HepG2 (cell line): ENCODE measurements around the gene CD276. TPM values are rescaled to one million over a fixed set of nuclear protein-coding genes. Genes with fewer than 3 reads are reported as not detected.

ENCODE experiments used
- ATAC-seq: fragments of 200-7000 bp; cut with Tn5 transposase; 3 replicates; pipeline ENCODE4 v1.9.1; 2020; ENCODE audit warnings: mild to moderate bottlenecking, moderate library complexity
- BruUV-seq: library from RNA; stranded (reverse); fragments of 400-500 nt; replicated peaks from 2 replicates; lab custom pipeline; 2021; lab: Mats Ljungman, UMichigan
- CTCF ChIA-PET: fragments of 300-600 bp; formaldehyde crosslinking; extraction: SDS; loops from one replicate; lab custom pipeline; 2021; ENCODE audit warnings: low total read pairs, inconsistent platforms, low intra/inter-chr PET ratio; lab: Yijun Ruan, JAX
- POLR2A ChIA-PET: fragments of 350-600 bp; sonication (Branson Sonifier 250); formaldehyde crosslinking; loops from one replicate; lab custom pipeline; 2020; ENCODE audit warnings: antibody characterized with exemption, inconsistent platforms; lab: Yijun Ruan, JAX
- DNase-seq: peaks from one replicate; pipeline ENCODE4 v3.0.0-alpha.2; 2015; ENCODE audit warnings: low spot score
- FAIRE-seq: peaks from 3 replicates; lab custom pipeline; 2011; peaks lifted over from hg19 to GRCh38; lab: Jason Lieb, UNC
- H2AFZ ChIP-seq: one replicate; pipeline ENCODE4 v1.6.1; 2011; ENCODE audit warnings: low read length, inconsistent platforms
- H3K27ac ChIP-seq: fragments of 300-600 bp; 3 replicates; pipeline ENCODE4 v1.8.0; 2011; ENCODE audit warnings: mixed run types, mild to moderate bottlenecking, mixed read lengths, low read length, inconsistent platforms; ENCODE audit not compliant: insufficient read depth; ENCODE audit errors: extremely low read length
- H3K27me3 ChIP-seq, 2 experiments: fragments of 200-600 bp in 1 of 2; 2 replicates in 1 of 2; 3 replicates in 1 of 2; pipeline versions ENCODE4 v1.6.0 to v1.8.0; 2011; ENCODE audit warnings: low read length in 2 of 2, mild to moderate bottlenecking in 2 of 2, moderate library complexity in 2 of 2, inconsistent platforms in 1 of 2; ENCODE audit not compliant: insufficient read depth in 2 of 2, control insufficient read depth in 1 of 2
- H3K36me3 ChIP-seq, 2 experiments: fragments of 200-600 bp in 1 of 2; replicated peaks in 1 of 2; 2 replicates in 1 of 2; 3 replicates in 1 of 2; pipeline versions ENCODE4 v1.5.1 to v1.8.0; 2011; ENCODE audit warnings: low read length in 2 of 2, inconsistent platforms in 1 of 2; ENCODE audit not compliant: insufficient read depth in 2 of 2, control insufficient read depth in 1 of 2
- H3K4me1 ChIP-seq: 2 replicates; pipeline ENCODE4 v1.5.1; 2012; ENCODE audit warnings: low read length, inconsistent platforms; ENCODE audit not compliant: insufficient read depth
- H3K4me2 ChIP-seq: 2 replicates; pipeline ENCODE4 v1.6.0; 2011; ENCODE audit warnings: low read depth, low read length, inconsistent platforms
- H3K4me3 ChIP-seq, 3 experiments: fragments of 200-600 bp in 1 of 3; sonication (generic), shearing (Covaris generic) in 1 of 3; replicated peaks in 1 of 3; 2 replicates each; pipeline ENCODE4 v1.5.1; 2011 to 2016; ENCODE audit warnings: low read length in 3 of 3, inconsistent platforms in 2 of 3, low read depth in 2 of 3, mild to moderate bottlenecking in 2 of 3, control low read depth in 1 of 3, mixed read lengths in 1 of 3; ENCODE audit not compliant: insufficient read depth in 1 of 3
- H3K79me2 ChIP-seq: one replicate; pipeline ENCODE4 v1.6.1; 2011; ENCODE audit warnings: low read length, inconsistent platforms; ENCODE audit not compliant: insufficient read depth
- H3K9ac ChIP-seq: 2 replicates; pipeline ENCODE4 v1.6.0; 2011; ENCODE audit warnings: mild to moderate bottlenecking, low read depth, low read length, inconsistent platforms; ENCODE audit not compliant: insufficient read depth
- H3K9me3 ChIP-seq: 2 replicates; pipeline ENCODE4 v1.5.1; 2012; ENCODE audit warnings: mild to moderate bottlenecking, low read length
- H4K20me1 ChIP-seq: 2 replicates; pipeline ENCODE4 v1.6.0; 2011; ENCODE audit warnings: inconsistent platforms, mild to moderate bottlenecking, low read length, moderate library complexity; ENCODE audit not compliant: insufficient read depth
- JDP2 ChIP-seq: sonication (generic); formaldehyde crosslinking; IDR thresholded peaks from 2 replicates; pipeline ENCODE4 v1.8.1; 2022; ENCODE audit warnings: missing genetic modification reagents, borderline replicate concordance
- MAZ ChIP-seq, 2 experiments: sonication (generic) in 1 of 2; formaldehyde crosslinking in 1 of 2; IDR thresholded peaks; 2 replicates each; pipeline versions ENCODE4 v1.5.0 to v1.6.1; 2012 to 2020; ENCODE audit warnings: low read depth in 2 of 2, mild to moderate bottlenecking in 2 of 2, borderline replicate concordance in 1 of 2, improper control_type of control experiment in 1 of 2, low read length in 1 of 2, missing genetic modification reagents in 1 of 2, moderate library complexity in 1 of 2
- RORA ChIP-seq: sonication (generic); formaldehyde crosslinking; IDR thresholded peaks from 2 replicates; pipeline ENCODE4 v1.5.0; 2020; ENCODE audit warnings: mild to moderate bottlenecking, missing genetic modification reagents, moderate library complexity
- SAFB2 ChIP-seq: sonication (generic); formaldehyde crosslinking; IDR thresholded peaks from 2 replicates; pipeline ENCODE4 v1.5.1; 2020; ENCODE audit warnings: missing genetic modification reagents, low read depth, mild to moderate bottlenecking, borderline replicate concordance
- TBX2 ChIP-seq: sonication (generic); formaldehyde crosslinking; IDR thresholded peaks from 2 replicates; pipeline ENCODE4 v1.5.0; 2020; ENCODE audit warnings: missing genetic modification reagents, mild to moderate bottlenecking, borderline replicate concordance
- TEAD3 ChIP-seq: optimal IDR thresholded peaks from 2 replicates; pipeline ENCODE3; 2016; ENCODE audit warnings: borderline replicate concordance
- ZNF232 ChIP-seq: sonication (generic); formaldehyde crosslinking; IDR thresholded peaks from 2 replicates; pipeline ENCODE4 v1.4.0; 2020; ENCODE audit warnings: missing genetic modification reagents, borderline replicate concordance
- ZNF546 ChIP-seq: sonication (generic); formaldehyde crosslinking; conservative IDR thresholded peaks from 2 replicates; pipeline ENCODE4 v1.8.1; 2023; ENCODE audit warnings: mild to moderate bottlenecking, missing genetic modification reagents
- WGBS: methylation state at CpG from one replicate; pipeline ENCODE4 v1.1.6; 2017; ENCODE audit warnings: low lambda C conversion rate; 5-methylcytosine and 5-hydroxymethylcytosine counted together
- in situ Hi-C: cut with HindIII; loops from 2 replicates; pipeline ENCODE4 v1.10.0; 2017; ENCODE audit warnings: low pct_unique_long_range_greater_than_20kb; ENCODE audit not compliant: extremely low pct_ligation_motif_present
- intact Hi-C: fragments of 100-400 bp; cut with micrococcal nuclease; formaldehyde crosslinking; loops from one replicate; pipeline ENCODE4 v1.10.0; 2022; ENCODE audit not compliant: unreplicated experiment
- polyA plus RNA-seq, 8 experiments: library from polyadenylated mRNA; depleted of rRNA in 3 of 8; stranded (reverse) in 7 of 8; unstranded in 1 of 8; fragments of >200 nt; fragmentation: Illumina TruSeq in 4 of 8; extraction: Trizol in 4 of 8; gene quantifications; 2 replicates each; pipeline versions ENCODE4 v1.2.1 to v1.2.3, GENCODE V29; 2011 to 2016; ENCODE audit warnings: low read depth in 4 of 8, missing spikeins in 1 of 8, mixed read lengths in 1 of 8; ENCODE audit not compliant: insufficient read depth in 1 of 8
- total RNA-seq, 5 experiments: library from RNA; depleted of rRNA; stranded (reverse); fragments of >200 nt; fragmentation: Illumina TruSeq; extraction: Trizol; gene quantifications; 2 replicates each; pipeline ENCODE4 v1.2.3, GENCODE V29; 2016; ENCODE audit warnings: low read depth in 1 of 5
- TF ChIP-seq, protein P1 (sequence below): sonication (generic); formaldehyde crosslinking; IDR thresholded peaks from 2 replicates; pipeline ENCODE4 v1.4.0; 2020; ENCODE audit warnings: mild to moderate bottlenecking, missing genetic modification reagents, borderline replicate concordance
- TF ChIP-seq, protein P2 (sequence below): sonication (generic); formaldehyde crosslinking; conservative IDR thresholded peaks from 2 replicates; pipeline ENCODE4 v1.8.1; 2023; ENCODE audit warnings: missing genetic modification reagents
- TF ChIP-seq, protein P3 (sequence below): sonication (generic); formaldehyde crosslinking; IDR thresholded peaks from 2 replicates; pipeline ENCODE4 v1.4.0; 2020; ENCODE audit warnings: missing genetic modification reagents
- TF ChIP-seq, protein P4 (sequence below): sonication (generic); formaldehyde crosslinking; IDR thresholded peaks from 2 replicates; pipeline ENCODE4 v1.5.0; 2020; ENCODE audit warnings: missing genetic modification reagents
- TF ChIP-seq, protein P5 (sequence below): sonication (generic); formaldehyde crosslinking; IDR thresholded peaks from 2 replicates; pipeline ENCODE4 v1.4.0; 2020; ENCODE audit warnings: missing genetic modification reagents

The CD276 gene
- total and polyA plus RNA-seq, 2 of the 13 experiments (the other 11 are each of a cell fraction or from before 2014, with no cell fraction given): 24.6 to 55.2 TPM

DNA sequence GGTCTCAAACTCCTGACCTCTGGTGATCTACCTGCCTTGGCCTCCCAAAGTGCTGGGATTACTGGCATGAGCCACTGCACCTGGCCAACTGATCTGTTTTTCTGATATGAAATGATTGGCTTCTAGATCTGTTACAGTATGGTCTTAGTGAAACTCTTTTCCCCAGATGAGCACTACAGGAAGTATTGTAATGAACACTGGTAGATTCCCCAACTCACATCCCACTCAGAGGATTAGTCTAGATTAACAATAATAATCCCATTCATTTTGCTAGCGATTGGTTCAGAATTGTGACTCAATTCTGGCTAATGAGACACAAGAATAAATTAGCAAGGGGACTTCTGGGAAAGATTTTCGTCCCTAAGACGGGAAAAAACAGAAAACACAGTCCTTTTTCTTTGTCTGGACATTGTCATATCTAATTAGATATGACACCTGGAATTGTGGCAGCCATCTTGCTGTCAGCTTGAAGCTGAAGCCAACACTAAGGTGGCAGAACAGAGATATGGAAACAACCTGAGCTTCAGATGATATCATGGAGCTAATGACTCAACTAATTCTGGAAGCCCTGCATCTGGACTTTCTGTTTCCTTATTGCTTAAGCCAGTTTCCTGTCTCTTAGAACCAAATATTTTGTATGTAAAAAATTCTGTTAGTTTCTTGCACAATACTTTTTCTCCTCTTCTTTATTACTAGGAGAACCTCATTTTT lies 33.6 kb upstream of the CD276 start:
- H2AFZ ChIP-seq: no peak overlapping the region
- no TSS peak for BruUV-seq
- intact Hi-C loops: no loop called here
- no peak overlapping the region for H3K27ac ChIP-seq
- DNase-seq (no peak), FAIRE-seq (no peak), ATAC-seq (no peak)
- H3K4me2 ChIP-seq: no peak overlapping the region
- H3K36me3 ChIP-seq: no peaks in the 10 kb centered on the region
- H3K27me3 ChIP-seq: 0 out of 5 replicates have a peak, but pooled peaks cover 0 to 4% of the 10 kb centered on the region in 2 experiments
- no peak overlapping the region for H3K9ac ChIP-seq
- CTCF ChIA-PET: no interaction called here
- in situ Hi-C loops: no loop called here
- no peaks in the 10 kb centered on the region for H3K9me3 ChIP-seq
- 1% methylated on average over 3 of the region's 3 CpGs for WGBS
- H3K4me1 ChIP-seq: no peaks in the 10 kb centered on the region
- POLR2A ChIA-PET: no interaction called here
- H4K20me1 ChIP-seq: no peaks in the 10 kb centered on the region
- no peaks in the 10 kb centered on the region for H3K79me2 ChIP-seq
- H3K4me3 ChIP-seq: no peak overlapping the region
- no peak for TF ChIP-seq ZNF546 (CRISPR knock-in tag)
- no peak for TF ChIP-seq TEAD3 (CRISPR knock-in tag)
- no peak for TF ChIP-seq ZNF232 (CRISPR knock-in tag)
- TF ChIP-seq, protein P1, sequence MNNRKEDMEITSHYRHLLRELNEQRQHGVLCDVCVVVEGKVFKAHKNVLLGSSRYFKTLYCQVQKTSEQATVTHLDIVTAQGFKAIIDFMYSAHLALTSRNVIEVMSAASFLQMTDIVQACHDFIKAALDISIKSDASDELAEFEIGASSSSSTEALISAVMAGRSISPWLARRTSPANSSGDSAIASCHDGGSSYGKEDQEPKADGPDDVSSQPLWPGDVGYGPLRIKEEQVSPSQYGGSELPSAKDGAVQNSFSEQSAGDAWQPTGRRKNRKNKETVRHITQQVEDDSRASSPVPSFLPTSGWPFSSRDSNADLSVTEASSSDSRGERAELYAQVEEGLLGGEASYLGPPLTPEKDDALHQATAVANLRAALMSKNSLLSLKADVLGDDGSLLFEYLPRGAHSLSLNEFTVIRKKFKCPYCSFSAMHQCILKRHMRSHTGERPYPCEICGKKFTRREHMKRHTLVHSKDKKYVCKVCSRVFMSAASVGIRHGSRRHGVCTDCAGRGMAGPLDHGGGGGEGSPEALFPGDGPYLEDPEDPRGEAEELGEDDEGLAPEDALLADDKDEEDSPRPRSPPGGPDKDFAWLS (CRISPR knock-in tag): no peak
- TF ChIP-seq JDP2 (CRISPR knock-in tag): no peak
- no peak for TF ChIP-seq TBX2
- TF ChIP-seq, protein P2, sequence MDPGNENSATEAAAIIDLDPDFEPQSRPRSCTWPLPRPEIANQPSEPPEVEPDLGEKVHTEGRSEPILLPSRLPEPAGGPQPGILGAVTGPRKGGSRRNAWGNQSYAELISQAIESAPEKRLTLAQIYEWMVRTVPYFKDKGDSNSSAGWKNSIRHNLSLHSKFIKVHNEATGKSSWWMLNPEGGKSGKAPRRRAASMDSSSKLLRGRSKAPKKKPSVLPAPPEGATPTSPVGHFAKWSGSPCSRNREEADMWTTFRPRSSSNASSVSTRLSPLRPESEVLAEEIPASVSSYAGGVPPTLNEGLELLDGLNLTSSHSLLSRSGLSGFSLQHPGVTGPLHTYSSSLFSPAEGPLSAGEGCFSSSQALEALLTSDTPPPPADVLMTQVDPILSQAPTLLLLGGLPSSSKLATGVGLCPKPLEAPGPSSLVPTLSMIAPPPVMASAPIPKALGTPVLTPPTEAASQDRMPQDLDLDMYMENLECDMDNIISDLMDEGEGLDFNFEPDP: no peak
- no peak for TF ChIP-seq SAFB2
- TF ChIP-seq, protein P3, sequence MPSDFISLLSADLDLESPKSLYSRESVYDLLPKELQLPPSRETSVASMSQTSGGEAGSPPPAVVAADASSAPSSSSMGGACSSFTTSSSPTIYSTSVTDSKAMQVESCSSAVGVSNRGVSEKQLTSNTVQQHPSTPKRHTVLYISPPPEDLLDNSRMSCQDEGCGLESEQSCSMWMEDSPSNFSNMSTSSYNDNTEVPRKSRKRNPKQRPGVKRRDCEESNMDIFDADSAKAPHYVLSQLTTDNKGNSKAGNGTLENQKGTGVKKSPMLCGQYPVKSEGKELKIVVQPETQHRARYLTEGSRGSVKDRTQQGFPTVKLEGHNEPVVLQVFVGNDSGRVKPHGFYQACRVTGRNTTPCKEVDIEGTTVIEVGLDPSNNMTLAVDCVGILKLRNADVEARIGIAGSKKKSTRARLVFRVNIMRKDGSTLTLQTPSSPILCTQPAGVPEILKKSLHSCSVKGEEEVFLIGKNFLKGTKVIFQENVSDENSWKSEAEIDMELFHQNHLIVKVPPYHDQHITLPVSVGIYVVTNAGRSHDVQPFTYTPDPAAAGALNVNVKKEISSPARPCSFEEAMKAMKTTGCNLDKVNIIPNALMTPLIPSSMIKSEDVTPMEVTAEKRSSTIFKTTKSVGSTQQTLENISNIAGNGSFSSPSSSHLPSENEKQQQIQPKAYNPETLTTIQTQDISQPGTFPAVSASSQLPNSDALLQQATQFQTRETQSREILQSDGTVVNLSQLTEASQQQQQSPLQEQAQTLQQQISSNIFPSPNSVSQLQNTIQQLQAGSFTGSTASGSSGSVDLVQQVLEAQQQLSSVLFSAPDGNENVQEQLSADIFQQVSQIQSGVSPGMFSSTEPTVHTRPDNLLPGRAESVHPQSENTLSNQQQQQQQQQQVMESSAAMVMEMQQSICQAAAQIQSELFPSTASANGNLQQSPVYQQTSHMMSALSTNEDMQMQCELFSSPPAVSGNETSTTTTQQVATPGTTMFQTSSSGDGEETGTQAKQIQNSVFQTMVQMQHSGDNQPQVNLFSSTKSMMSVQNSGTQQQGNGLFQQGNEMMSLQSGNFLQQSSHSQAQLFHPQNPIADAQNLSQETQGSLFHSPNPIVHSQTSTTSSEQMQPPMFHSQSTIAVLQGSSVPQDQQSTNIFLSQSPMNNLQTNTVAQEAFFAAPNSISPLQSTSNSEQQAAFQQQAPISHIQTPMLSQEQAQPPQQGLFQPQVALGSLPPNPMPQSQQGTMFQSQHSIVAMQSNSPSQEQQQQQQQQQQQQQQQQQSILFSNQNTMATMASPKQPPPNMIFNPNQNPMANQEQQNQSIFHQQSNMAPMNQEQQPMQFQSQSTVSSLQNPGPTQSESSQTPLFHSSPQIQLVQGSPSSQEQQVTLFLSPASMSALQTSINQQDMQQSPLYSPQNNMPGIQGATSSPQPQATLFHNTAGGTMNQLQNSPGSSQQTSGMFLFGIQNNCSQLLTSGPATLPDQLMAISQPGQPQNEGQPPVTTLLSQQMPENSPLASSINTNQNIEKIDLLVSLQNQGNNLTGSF (CRISPR knock-in tag): no peak
- TF ChIP-seq RORA (CRISPR knock-in tag): no peak
- no peak for TF ChIP-seq MAZ (IDR thresholded peaks at IDR 0.05; ENCODE audit: borderline replicate concordance, low read depth, low read length)
- no peak for TF ChIP-seq MAZ (CRISPR knock-in tag; IDR thresholded peaks at IDR 0.05; ENCODE audit: low read depth)
- TF ChIP-seq, protein P4, sequence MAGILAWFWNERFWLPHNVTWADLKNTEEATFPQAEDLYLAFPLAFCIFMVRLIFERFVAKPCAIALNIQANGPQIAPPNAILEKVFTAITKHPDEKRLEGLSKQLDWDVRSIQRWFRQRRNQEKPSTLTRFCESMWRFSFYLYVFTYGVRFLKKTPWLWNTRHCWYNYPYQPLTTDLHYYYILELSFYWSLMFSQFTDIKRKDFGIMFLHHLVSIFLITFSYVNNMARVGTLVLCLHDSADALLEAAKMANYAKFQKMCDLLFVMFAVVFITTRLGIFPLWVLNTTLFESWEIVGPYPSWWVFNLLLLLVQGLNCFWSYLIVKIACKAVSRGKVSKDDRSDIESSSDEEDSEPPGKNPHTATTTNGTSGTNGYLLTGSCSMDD (CRISPR knock-in tag): no peak
- TF ChIP-seq, protein P5, sequence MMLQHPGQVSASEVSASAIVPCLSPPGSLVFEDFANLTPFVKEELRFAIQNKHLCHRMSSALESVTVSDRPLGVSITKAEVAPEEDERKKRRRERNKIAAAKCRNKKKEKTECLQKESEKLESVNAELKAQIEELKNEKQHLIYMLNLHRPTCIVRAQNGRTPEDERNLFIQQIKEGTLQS: no peak
